Measurements from ENCODE around the gene KRT13.

- no peak for TF ChIP-seq CTCF (optimal IDR thresholded peaks at IDR 0.05 in 1 of 3, IDR thresholded peaks at IDR 0.05 in 1 of 3, conservative IDR thresholded peaks at IDR 0.05 in 1 of 3; ENCODE audit: extremely low read depth in 1 of 3, insufficient read depth in 2 of 3, low read length in 3 of 3)
- TF ChIP-seq EZH2 (IDR thresholded peaks at IDR 0.05; ENCODE audit: low read length) = no peak
Observed at GRCh38 chr17:41504246-41504977, 1.0 kb downstream of the KRT13 start.
